Stimulated activated naive B cell treated with anti-CD40 and anti-IgM and Interleukin-4, amounts not matched to agents 10 μg/mL and 1 μg/mL and 100 μg/mL, for 72 hours (primary cell): ENCODE measurements around the gene PDE6A.
"Not testable (repeated sequence)": the region's sequence is repeated elsewhere in the genome, so short reads cannot be mapped to it uniquely, and the experiment has no call there.

Source experiments
- ATAC-seq, 2 donors: fragments of 150-1000 bp; cut with Tn5 transposase; replicated peaks; 2 replicates each; pipeline ENCODE4 v1.10.0; 2021; ENCODE audit warnings: moderate library complexity in 1 of 2
- DNase-seq: peaks from one replicate; pipeline ENCODE4 v3.0.0; 2021
- H3K27ac Mint-ChIP-seq: one replicate; pipeline ENCODE4 v1.8.0; 2022; ENCODE audit warnings: mild to moderate bottlenecking, mixed read lengths
- H3K27me3 Mint-ChIP-seq, 2 donors: one replicate each; pipeline ENCODE4 v1.8.0; 2022; ENCODE audit warnings: mixed read lengths in 2 of 2
- H3K36me3 Mint-ChIP-seq, 2 donors: one replicate each; pipeline ENCODE4 v1.8.0; 2022; ENCODE audit warnings: mixed read lengths in 2 of 2, mild to moderate bottlenecking in 1 of 2
- H3K4me1 Mint-ChIP-seq, 2 donors: one replicate each; pipeline ENCODE4 v1.8.0; 2022; ENCODE audit warnings: mixed read lengths in 2 of 2, mild to moderate bottlenecking in 1 of 2
- H3K4me3 Mint-ChIP-seq, 2 donors: one replicate each; pipeline ENCODE4 v1.8.0; 2022; ENCODE audit warnings: mild to moderate bottlenecking in 2 of 2, mixed read lengths in 2 of 2, moderate library complexity in 1 of 2
- H3K9me3 Mint-ChIP-seq, 2 donors: one replicate each; pipeline ENCODE4 v1.8.0; 2022; ENCODE audit warnings: mixed read lengths in 2 of 2, mild to moderate bottlenecking in 1 of 2

PDE6A gene

DNA sequence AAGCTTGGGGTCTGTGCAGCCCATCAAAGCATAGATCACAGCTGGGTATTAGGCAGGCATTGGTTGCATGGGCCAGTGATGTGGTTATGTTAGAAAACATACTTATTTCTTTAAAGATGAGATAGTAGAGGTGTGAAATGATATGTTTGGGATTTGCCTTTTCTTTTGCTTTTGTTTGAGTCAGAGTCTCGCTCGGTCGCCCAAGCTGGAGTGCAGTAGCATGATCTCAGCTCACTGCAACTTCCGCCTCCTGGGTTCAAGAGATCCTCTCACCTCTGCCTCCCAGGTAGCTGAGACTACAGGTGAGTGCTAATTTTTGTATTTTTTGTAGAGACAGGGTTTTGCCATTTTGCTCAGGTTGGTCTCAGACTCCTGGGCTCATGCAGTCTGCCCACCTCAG is 84.8 kb downstream of the PDE6A start:
- H3K27me3 Mint-ChIP-seq, result no peaks in the 10 kb centered on the region
- ATAC-seq (no peak), DNase-seq (no peak)
- H3K36me3 Mint-ChIP-seq, result peaks cover 4 to 14% of the 10 kb centered on the region in 2 donors
- H3K27ac Mint-ChIP-seq, result no peak overlapping the region
- peaks cover 8 to 9% of the 10 kb centered on the region in 2 donors for H3K4me1 Mint-ChIP-seq
- H3K9me3 Mint-ChIP-seq, result no peaks in the 10 kb centered on the region
- no peak overlapping the region for H3K4me3 Mint-ChIP-seq

- H3K4me3 Mint-ChIP-seq, H3K9me3 Mint-ChIP-seq, ATAC-seq, H3K27me3 Mint-ChIP-seq, H3K27ac Mint-ChIP-seq, H3K4me1 Mint-ChIP-seq, DNase-seq: not testable (repeated sequence)
- H3K36me3 Mint-ChIP-seq, result peaks cover 4 to 14% of the 10 kb centered on the region in 2 donors
Measured at GRCh38 chr5:149858481-149858880, 86.1 kb downstream of the PDE6A start.

DNA sequence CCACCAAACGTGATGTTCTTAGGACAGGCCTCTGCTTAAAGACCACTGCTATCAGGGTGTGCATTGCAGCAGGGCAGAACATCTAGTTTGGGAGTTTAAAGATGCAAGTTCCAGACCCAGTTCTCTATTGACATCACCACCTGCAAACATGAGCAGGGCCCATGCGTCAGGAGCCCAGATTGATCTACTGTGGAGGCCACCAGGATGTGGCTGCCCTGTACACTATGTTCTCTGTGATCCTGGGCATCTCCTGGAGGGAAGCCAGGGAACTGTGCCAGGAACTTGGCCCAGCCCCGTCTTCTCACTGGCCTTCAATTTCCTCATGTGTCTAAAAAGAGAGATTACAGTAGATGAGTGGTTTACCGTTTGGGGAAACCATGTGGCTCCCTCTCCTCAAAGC is 87.1 kb downstream of the PDE6A start:
- ATAC-seq, result no peak

DNA sequence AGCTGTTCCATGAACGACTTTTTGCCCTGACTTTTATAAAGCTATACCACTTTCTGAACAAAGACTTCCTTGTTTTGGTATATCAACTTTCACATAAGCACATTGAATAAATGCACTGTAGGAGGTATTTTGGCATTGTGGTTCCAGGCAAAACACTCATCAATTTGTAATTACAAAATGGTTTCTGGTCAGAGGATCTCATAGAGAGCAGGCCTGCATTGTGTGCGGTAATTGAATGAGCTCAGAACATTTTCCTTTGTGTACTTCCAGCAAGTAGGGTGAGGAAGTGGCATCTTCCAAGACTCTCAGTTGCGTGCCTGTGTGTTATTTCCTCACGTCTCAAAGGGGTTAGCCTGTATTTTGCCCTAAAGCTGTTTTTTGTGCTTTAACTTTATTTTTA is 89.2 kb downstream of the PDE6A start:
- H3K27ac Mint-ChIP-seq, result no peak overlapping the region
- no peak overlapping the region for H3K4me3 Mint-ChIP-seq
- H3K36me3 Mint-ChIP-seq, result peaks cover 4 to 9% of the 10 kb centered on the region in 2 donors
- peaks cover 0 to 2% of the 10 kb centered on the region in 2 donors for H3K4me1 Mint-ChIP-seq
- DNase-seq (no peak), ATAC-seq (no peak)
- no peaks in the 10 kb centered on the region for H3K27me3 Mint-ChIP-seq
- no peaks in the 10 kb centered on the region for H3K9me3 Mint-ChIP-seq

More for the DNA sequence above, 87.1 kb downstream of the PDE6A start:
- Mint-ChIP-seq H3K4me1 (peaks cover 8 to 9% of the 10 kb centered on the region in 2 donors), H3K36me3 (peaks cover 4 to 14% of the 10 kb centered on the region in 2 donors), H3K9me3 (no peaks in the 10 kb centered on the region), H3K4me3 (no peak overlapping the region), H3K27me3 (no peaks in the 10 kb centered on the region), H3K27ac (no peak overlapping the region)
- DNase-seq, result no peak

DNA sequence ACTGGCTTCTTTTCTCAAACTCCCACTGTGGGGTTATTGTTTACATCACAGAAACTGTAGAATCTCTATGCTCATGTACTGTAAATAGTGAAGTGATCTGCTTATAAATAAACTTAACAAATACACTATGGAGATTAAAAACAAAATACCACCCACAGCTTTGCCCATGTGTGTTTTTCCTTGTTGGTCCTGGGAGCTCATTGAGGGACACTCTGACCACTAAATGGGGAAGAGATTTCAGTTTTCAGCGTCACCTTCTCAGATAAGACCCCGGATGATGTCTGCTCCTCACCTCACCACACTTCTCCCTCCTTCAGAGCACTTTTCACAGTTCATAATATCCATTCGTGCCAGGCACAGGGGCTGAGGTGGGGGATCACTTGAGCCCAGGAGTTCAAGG is 89.7 kb downstream of the PDE6A start:
- ATAC-seq (no peak), DNase-seq (no peak)
- Mint-ChIP-seq H3K4me1 (peaks cover 0 to 2% of the 10 kb centered on the region in 2 donors), H3K36me3 (peaks cover 4 to 9% of the 10 kb centered on the region in 2 donors), H3K27me3 (no peaks in the 10 kb centered on the region), H3K9me3 (no peaks in the 10 kb centered on the region), H3K27ac (no peak overlapping the region), H3K4me3 (no peak overlapping the region)

GRCh38 chr5:149853701-149854100 is 90.9 kb downstream of the PDE6A start:
- Mint-ChIP-seq H3K27ac (no peak overlapping the region), H3K36me3 (peaks cover 8 to 16% of the 10 kb centered on the region in 2 donors), H3K9me3 (no peaks in the 10 kb centered on the region), H3K27me3 (no peaks in the 10 kb centered on the region), H3K4me1 (no peaks in the 10 kb centered on the region), H3K4me3 (no peak overlapping the region)
- no peak for ATAC-seq
- DNase-seq, result no peak

DNA sequence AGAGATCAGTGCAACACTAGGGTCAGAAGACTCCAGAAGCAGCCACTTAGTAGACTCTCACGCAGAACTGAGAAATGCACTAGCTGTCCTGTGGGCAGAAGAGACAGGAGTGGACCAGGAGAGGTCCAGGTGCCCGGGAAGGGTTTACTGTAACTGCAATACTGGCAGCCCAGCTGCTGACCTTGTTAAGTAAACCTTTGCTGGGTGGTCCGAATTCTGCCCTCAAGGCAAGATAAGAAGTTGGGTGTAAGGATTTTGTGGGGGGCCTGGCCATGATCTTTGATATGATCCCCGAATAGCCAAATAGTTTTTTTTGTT is 91.3 kb downstream of the PDE6A start:
- Mint-ChIP-seq H3K36me3 (peaks cover 13 to 20% of the 10 kb centered on the region in 2 donors), H3K4me1 (no peaks in the 10 kb centered on the region), H3K27ac (no peak overlapping the region), H3K27me3 (no peaks in the 10 kb centered on the region), H3K9me3 (no peaks in the 10 kb centered on the region), H3K4me3 (no peak overlapping the region)
- no peak for DNase-seq
- ATAC-seq, result peak in 1 of 2 donors; percentile 12

DNA sequence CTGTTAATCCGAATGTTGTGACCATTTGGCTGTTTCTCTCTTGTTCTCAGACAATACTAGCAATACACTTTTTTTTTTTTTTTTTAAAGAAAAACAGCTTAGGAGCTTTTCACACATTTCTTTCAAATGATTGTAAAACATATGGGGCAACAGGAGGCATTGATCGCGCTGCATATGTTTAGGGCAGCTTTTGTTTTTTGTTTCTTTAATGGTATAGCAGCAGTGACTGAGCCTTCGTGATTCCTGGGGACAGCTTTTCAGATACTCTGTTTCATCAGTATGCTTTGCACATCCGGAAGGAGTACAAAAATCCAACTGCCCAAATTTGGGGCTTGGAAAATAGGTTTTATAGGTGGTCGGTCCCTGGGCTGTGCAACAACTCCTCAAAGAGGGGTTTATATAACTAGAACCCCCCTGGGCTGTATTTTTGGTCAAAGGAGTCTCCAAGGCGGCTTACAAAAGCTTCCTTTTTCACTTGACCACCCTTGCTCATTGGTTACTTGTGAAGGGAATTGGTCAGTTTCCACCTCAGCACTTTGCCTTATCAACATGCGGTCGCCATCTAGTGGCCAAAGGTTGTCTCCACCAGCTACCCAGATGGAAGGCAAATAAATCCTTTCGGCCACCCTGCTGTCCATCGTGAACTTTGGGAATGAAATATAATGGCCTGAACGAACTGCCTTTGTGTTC is 91.8 kb downstream of the PDE6A start:
- peak; percentile 21 for DNase-seq
- Mint-ChIP-seq H3K27ac (no peak overlapping the region), H3K4me1 (no peaks in the 10 kb centered on the region), H3K27me3 (no peaks in the 10 kb centered on the region), H3K9me3 (no peaks in the 10 kb centered on the region), H3K36me3 (peaks cover 17 to 22% of the 10 kb centered on the region in 2 donors), H3K4me3 (no peak overlapping the region)
- peak; percentile 55 to 64 for ATAC-seq

GRCh38 chr5:149851211-149851610 is 93.4 kb downstream of the PDE6A start:
- no peak for DNase-seq
- Mint-ChIP-seq H3K4me1 (no peaks in the 10 kb centered on the region), H3K9me3 (no peaks in the 10 kb centered on the region), H3K4me3 (no peak overlapping the region), H3K27ac (no peak overlapping the region), H3K36me3 (peaks cover 28 to 32% of the 10 kb centered on the region in 2 donors), H3K27me3 (no peaks in the 10 kb centered on the region)
- no peak for ATAC-seq

GRCh38 chr5:149849966-149850910 is 94.4 kb downstream of the PDE6A start:
- H3K9me3 Mint-ChIP-seq, result no peaks in the 10 kb centered on the region
- DNase-seq (no peak), ATAC-seq (no peak)
- no peak overlapping the region for H3K27ac Mint-ChIP-seq
- no peak overlapping the region for H3K4me3 Mint-ChIP-seq
- peaks cover 36 to 40% of the 10 kb centered on the region in 2 donors for H3K36me3 Mint-ChIP-seq
- no peaks in the 10 kb centered on the region for H3K4me1 Mint-ChIP-seq
- no peaks in the 10 kb centered on the region for H3K27me3 Mint-ChIP-seq

DNA sequence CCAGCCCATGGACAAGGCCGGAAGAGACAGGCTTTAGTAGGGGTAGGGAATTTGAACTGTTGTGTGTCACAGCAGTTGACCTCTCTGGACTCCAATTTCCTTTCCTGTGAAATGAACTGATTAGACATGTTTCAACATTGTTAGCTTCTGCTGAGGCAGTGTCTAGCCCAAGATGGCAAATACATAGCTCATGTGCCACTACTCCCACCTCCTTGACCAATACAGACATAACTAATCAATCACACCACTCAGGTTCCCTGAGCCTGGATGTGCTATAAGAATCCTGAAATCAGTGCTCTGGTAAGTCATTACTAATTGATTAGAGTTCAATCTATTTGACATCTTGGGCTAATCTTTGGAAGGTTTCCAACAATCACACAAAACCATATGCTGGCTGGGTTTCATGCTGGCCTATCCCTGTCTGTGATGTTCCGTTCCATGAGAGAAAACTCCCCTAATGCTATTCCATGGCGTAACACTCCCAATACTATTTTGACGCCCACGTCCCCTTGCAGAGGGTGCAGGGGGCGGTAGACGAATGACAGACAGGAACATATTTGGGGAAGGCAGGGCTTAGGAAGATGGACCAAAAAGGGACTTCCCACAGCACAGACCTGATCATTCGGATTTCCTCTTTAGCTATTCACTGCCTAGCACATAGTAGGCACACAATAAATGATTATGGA is 95.2 kb downstream of the PDE6A start:
- no peaks in the 10 kb centered on the region for H3K9me3 Mint-ChIP-seq
- H3K36me3 Mint-ChIP-seq, result peaks cover 45 to 46% of the 10 kb centered on the region in 2 donors
- ATAC-seq, result no peak
- H3K27me3 Mint-ChIP-seq, result no peaks in the 10 kb centered on the region
- DNase-seq, result no peak
- no peak overlapping the region for H3K4me3 Mint-ChIP-seq
- no peak overlapping the region for H3K27ac Mint-ChIP-seq
- H3K4me1 Mint-ChIP-seq, result no peaks in the 10 kb centered on the region

DNA sequence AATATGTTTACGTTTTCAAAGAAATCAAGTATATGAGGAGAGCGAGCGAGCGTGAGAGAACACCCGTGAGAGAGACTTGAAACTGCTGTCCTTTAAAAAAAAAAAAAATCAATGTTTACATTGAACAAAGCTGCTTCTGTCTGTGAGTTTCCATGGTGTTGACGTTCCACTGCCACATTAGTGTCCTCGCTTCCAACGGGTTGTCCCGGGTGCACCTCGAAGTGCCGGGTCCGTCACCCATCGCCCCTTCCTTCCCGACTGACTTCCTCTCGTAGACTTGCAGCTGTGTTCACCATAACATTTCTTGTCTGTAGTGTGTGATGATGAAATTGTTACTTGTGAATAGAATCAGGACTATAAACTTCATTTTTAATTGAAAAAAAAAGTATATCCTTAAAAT is 97.0 kb downstream of the PDE6A start:
- Mint-ChIP-seq H3K4me3 (no peak overlapping the region), H3K27me3 (no peaks in the 10 kb centered on the region), H3K4me1 (no peaks in the 10 kb centered on the region)

GRCh38 chr5:149846021-149846420 is 98.6 kb downstream of the PDE6A start:
- no peak overlapping the region for H3K4me3 Mint-ChIP-seq
- H3K27ac Mint-ChIP-seq, result no peak overlapping the region
- H3K36me3 Mint-ChIP-seq, result peaks cover 58 to 63% of the 10 kb centered on the region in 2 donors
- DNase-seq (no peak), ATAC-seq (no peak)
- no peaks in the 10 kb centered on the region for H3K27me3 Mint-ChIP-seq
- H3K9me3 Mint-ChIP-seq, result no peaks in the 10 kb centered on the region
- no peaks in the 10 kb centered on the region for H3K4me1 Mint-ChIP-seq

More for the DNA sequence above, 97.0 kb downstream of the PDE6A start:
- H3K9me3 Mint-ChIP-seq, result no peaks in the 10 kb centered on the region
- ATAC-seq (no peak), DNase-seq (no peak)
- no peak overlapping the region for H3K27ac Mint-ChIP-seq
- peaks cover 53 to 54% of the 10 kb centered on the region in 2 donors for H3K36me3 Mint-ChIP-seq

GRCh38 chr5:149845601-149846000 is 99.0 kb downstream of the PDE6A start:
- ATAC-seq, result no peak
- Mint-ChIP-seq H3K36me3 (peaks cover 56 to 67% of the 10 kb centered on the region in 2 donors), H3K4me3 (no peak overlapping the region)

More at GRCh38 chr5:149845601-149846000, 99.0 kb downstream of the PDE6A start:
- Mint-ChIP-seq H3K27me3 (no peaks in the 10 kb centered on the region), H3K9me3 (no peaks in the 10 kb centered on the region), H3K4me1 (no peaks in the 10 kb centered on the region), H3K27ac (no peak overlapping the region)
- DNase-seq, result no peak
